Panc1 (cell line): ENCODE results near the gene HOMER2.

Source experiments
- POLR2AphosphoS5 ChIP-seq: IDR thresholded peaks from 2 replicates; pipeline ENCODE4 v1.6.1; 2012; ENCODE audit warnings: mild to moderate bottlenecking, low read depth, low read length, moderate library complexity
- SIN3A ChIP-seq: IDR thresholded peaks from 2 replicates; pipeline ENCODE4 v1.6.1; 2012; ENCODE audit warnings: low read depth, mild to moderate bottlenecking, low read length, moderate library complexity, borderline replicate concordance; ENCODE audit not compliant: insufficient read depth
- TCF7L2 ChIP-seq: IDR thresholded peaks from 2 replicates; pipeline ENCODE4 v1.6.1; 2011; ENCODE audit warnings: mild to moderate bottlenecking, low read depth, low read length, inconsistent platforms
- TF ChIP-seq, protein P1 (sequence below): fragments of 450-650 bp; IDR thresholded peaks from 2 replicates; pipeline ENCODE4 v1.5.1; 2017; ENCODE audit warnings: mild to moderate bottlenecking
- TF ChIP-seq, protein P2 (sequence below), 2 experiments: IDR thresholded peaks; 2 replicates each; pipeline ENCODE4 v1.6.1; 2011 to 2012; ENCODE audit warnings: low read depth in 2 of 2, control low read depth in 1 of 2, low read length in 1 of 2, mild to moderate bottlenecking in 1 of 2, moderate library complexity in 1 of 2; ENCODE audit not compliant: insufficient read depth in 1 of 2

DNA sequence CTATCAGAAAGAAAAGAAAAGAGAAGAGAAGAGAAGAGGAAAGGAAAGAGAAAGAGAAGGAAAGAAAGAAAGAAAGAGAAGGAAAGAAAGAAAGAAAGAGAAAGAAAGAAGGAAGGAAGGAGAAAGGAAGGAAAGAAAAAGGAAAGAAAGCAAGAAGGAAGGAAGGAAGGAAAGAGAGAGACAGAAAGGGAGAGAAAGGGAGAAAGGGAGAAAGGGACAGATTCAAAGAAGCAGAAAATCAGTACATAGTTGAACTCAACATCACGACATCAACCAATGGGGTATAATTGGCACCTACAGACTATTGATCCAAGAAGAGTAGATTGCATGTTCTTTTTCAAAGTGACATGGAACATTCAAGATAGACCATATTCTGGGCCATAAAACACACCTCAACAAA lies 45.2 kb downstream of the HOMER2 start:
- TF ChIP-seq, protein P1, sequence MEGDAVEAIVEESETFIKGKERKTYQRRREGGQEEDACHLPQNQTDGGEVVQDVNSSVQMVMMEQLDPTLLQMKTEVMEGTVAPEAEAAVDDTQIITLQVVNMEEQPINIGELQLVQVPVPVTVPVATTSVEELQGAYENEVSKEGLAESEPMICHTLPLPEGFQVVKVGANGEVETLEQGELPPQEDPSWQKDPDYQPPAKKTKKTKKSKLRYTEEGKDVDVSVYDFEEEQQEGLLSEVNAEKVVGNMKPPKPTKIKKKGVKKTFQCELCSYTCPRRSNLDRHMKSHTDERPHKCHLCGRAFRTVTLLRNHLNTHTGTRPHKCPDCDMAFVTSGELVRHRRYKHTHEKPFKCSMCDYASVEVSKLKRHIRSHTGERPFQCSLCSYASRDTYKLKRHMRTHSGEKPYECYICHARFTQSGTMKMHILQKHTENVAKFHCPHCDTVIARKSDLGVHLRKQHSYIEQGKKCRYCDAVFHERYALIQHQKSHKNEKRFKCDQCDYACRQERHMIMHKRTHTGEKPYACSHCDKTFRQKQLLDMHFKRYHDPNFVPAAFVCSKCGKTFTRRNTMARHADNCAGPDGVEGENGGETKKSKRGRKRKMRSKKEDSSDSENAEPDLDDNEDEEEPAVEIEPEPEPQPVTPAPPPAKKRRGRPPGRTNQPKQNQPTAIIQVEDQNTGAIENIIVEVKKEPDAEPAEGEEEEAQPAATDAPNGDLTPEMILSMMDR = no peak
- TF ChIP-seq SIN3A (no peak), POLR2AphosphoS5 (no peak), TCF7L2 (no peak)
- TF ChIP-seq, protein P2, sequence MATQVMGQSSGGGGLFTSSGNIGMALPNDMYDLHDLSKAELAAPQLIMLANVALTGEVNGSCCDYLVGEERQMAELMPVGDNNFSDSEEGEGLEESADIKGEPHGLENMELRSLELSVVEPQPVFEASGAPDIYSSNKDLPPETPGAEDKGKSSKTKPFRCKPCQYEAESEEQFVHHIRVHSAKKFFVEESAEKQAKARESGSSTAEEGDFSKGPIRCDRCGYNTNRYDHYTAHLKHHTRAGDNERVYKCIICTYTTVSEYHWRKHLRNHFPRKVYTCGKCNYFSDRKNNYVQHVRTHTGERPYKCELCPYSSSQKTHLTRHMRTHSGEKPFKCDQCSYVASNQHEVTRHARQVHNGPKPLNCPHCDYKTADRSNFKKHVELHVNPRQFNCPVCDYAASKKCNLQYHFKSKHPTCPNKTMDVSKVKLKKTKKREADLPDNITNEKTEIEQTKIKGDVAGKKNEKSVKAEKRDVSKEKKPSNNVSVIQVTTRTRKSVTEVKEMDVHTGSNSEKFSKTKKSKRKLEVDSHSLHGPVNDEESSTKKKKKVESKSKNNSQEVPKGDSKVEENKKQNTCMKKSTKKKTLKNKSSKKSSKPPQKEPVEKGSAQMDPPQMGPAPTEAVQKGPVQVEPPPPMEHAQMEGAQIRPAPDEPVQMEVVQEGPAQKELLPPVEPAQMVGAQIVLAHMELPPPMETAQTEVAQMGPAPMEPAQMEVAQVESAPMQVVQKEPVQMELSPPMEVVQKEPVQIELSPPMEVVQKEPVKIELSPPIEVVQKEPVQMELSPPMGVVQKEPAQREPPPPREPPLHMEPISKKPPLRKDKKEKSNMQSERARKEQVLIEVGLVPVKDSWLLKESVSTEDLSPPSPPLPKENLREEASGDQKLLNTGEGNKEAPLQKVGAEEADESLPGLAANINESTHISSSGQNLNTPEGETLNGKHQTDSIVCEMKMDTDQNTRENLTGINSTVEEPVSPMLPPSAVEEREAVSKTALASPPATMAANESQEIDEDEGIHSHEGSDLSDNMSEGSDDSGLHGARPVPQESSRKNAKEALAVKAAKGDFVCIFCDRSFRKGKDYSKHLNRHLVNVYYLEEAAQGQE (IDR thresholded peaks at IDR 0.05; ENCODE audit: insufficient read depth in 1 of 2, low read depth in 2 of 2, low read length in 1 of 2) = no peak
